HG02610 (cell line): ENCODE data around the gene MED25.

Experiments used
- ATAC-seq: cut with Tn5 transposase; IDR thresholded peaks from one replicate; pipeline ENCODE4 v1.9.1; 2021; ENCODE audit warnings: mild to moderate bottlenecking, moderate library complexity; ENCODE audit not compliant: unreplicated experiment

The MED25 gene

DNA sequence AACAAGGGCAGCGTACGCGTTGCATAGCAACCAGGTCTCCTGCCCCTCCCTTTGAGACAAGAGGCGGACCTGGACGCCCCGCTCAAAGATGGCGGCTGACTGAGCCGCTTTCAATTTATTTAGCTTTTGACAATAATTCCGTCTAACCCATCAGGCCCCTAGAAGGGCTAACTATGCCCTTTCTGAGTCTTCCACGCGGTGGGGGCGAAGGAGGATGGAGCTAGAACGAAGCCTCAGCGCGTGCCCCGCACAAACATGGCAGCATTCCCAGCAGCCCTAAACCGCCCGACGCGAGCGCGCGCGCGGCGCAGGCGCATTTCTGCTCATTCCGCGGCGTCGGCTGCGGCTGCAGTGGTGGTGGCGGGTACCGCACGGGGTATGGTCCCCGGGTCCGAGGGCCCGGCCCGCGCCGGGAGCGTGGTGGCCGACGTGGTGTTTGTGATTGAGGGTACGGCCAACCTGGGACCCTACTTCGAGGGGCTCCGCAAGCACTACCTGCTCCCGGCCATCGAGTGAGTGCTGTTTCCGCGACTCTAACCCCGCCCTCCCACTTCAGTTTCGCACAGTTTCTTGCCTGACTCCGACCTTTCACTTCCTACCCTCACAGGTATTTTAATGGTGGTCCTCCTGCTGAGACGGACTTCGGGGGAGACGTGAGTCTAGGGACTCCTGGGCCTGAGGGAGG is at the start of gene MED25:
Gene MED25 (plus strand): TSS at position 326 of the 685 bp plus-strand sequence. CDS start 53 bp downstream, at position 379.
- ATAC-seq: peak; percentile 59

DNA sequence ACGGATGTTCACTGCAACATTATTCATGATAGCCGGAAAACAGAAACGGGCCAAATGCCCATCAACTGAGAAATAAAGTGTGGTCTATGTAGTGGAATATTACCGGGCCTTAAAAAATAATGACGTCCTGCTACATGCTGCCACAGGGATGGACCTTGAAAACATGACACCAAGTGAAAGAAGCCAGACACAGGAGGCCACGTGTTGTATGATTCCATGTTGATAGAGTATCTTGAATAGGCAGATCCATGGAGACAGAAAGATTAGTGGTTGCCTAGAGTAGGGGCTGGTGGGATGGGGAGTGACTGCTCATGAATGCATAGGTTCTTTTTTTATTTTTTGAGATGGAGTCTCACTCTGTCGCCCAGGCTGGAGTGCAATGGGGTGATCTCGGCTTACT is 47.6 kb upstream of the MED25 start:
- ATAC-seq: no peak

DNA sequence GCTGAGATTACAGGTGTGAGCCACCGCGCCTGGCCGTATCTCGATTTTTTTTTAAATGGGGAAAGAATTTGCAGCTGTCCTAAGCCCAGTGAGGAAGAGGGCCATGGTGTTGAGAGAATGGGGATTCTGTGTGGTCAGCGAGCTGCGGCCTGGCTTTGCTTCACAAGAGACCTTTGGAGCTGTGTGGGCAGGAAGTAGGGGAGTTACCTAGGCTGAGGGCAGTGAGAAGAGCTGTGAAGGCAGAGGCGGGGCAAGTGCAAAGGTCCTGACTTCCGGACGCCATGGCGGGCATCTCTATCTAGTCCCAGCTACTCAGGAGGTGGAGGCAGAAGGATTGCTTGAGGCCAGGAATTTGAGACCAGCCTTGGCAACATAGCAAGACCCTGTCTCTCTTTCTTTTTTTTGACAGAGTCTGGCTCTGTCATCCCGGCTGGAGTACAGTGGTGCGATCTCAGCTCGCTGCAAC is 46.4 kb upstream of the MED25 start:
- no peak for ATAC-seq

DNA sequence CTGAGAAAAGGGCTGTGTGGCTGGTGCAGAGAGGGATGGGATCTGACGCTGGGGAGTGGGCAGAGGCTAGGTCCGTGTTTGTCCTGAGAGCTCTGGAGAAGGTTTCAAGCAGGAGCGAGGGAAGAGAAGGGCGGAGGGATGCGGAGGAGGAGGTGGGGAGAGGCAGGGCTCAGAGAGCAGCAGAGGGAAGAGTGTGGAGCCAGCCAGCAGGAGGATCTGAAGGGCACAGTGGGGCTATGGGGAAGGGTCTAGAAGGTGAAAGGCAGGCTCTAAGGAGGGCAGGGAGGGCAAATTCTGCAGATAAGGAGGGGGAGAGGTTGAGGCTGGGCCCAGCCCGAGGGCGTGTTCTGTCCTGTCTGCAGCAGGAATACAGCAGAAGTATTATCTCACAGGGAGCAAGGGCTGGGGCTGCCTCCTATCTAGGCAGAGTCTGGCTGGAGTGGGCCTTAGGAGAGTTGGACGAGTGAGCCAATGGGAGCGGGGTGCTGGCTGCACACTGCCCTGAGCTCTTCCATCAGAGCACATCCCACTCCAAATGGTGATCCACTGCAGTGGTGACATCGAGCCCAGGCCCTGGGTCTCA is 45.1 kb upstream of the MED25 start:
- no peak for ATAC-seq

DNA sequence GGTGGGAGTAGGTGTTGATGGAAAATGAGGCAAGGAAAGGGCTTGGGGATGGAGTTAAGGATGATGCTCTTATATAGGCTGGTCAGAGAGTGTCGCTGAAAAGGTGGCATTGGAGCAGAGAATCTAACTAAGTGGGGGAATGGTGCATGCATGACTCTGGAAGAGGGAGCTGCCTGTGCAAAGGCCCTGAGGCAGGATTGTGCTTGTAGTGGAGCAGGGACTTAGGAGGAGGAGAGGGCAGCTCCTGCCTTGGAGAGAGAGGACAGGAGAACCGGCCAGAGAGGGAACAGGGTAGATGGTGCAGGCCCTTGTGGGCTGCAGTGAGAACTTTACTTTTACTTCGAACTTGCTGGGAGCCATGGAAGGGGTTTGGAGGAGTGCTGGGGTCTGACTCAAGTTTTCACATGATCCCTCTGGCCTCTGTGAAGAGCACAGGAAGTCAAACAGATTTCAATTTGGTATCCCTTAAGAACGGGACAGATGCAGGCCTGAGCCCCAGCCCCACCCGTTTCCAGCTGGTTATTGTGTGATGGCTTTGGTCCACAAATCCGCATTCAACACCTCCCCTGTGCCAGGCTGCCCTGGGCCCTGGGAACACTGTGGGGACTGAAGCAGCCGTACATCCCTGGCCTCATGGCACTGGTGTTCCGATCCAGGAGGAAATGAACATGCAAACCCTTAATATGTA is 44.3 kb upstream of the MED25 start:
- no peak for ATAC-seq

DNA sequence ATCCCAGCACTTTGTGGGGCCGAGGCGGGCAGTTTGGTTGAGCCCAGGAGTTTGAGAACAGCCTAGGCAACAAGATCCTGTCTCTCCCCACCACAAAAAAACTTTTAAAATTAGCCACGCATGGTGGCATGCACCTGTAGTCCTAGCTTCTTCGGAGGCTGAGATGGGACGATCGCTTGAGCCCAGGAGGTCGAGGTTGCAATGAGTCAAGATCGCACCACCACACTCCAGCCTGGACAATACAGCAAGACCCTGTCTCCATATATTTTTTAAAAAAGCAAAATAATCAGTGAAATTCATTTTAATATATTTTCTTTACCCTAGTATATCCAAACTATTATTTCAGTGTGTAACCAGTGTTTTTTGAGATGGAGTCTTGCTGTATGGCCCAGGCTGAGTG is 43.1 kb upstream of the MED25 start:
- no peak for ATAC-seq

DNA sequence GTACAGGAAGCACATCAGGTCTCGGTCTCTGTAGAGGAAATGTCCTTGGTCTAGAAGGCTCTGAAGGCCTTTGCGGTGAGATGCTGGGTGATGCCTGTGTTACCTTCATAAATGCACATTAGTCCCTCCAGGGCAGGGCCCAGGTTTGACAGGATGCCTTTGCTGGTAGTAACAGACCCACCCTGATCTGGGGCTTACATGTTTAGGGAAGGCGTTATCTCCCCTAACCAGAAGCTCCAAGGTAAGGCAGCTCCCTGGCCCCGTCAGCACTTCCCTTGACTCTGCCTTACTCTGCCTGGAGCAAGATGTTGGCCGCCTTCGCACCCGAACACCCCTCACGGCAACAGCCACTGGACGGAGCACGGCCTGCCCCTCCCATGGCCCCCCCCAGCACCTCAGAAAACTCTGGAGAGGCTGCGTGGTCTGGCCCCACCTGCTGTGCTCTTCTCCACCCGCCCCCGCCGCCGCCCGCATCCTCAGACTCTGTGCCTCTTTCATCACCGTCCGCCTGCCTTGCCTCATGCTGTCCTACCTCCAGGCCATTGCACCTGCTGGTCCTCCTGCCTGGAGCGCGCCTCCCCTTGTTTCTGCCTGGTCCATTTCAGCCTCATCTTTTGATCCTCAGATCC is 42.2 kb upstream of the MED25 start:
- ATAC-seq: no peak

DNA sequence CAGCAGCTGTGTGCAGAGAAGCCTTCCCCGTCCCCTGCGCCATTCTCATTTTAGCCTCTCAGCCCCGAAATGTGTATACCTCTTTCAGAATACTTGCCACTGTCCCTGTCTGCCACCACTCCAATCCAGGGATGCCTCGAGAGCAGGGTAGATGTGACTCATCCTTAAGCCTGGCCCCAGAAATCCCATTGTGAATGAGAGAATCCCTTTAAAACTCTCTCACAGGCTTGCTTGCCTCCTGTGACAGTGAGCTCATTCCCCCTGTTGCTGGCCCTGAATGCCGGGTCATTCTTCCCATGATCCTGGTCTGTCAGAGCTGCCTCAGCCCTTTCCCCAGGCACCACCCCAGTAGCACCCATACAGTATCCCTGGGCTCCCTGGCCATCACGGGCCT is 41.7 kb upstream of the MED25 start:
- ATAC-seq: no peak

DNA sequence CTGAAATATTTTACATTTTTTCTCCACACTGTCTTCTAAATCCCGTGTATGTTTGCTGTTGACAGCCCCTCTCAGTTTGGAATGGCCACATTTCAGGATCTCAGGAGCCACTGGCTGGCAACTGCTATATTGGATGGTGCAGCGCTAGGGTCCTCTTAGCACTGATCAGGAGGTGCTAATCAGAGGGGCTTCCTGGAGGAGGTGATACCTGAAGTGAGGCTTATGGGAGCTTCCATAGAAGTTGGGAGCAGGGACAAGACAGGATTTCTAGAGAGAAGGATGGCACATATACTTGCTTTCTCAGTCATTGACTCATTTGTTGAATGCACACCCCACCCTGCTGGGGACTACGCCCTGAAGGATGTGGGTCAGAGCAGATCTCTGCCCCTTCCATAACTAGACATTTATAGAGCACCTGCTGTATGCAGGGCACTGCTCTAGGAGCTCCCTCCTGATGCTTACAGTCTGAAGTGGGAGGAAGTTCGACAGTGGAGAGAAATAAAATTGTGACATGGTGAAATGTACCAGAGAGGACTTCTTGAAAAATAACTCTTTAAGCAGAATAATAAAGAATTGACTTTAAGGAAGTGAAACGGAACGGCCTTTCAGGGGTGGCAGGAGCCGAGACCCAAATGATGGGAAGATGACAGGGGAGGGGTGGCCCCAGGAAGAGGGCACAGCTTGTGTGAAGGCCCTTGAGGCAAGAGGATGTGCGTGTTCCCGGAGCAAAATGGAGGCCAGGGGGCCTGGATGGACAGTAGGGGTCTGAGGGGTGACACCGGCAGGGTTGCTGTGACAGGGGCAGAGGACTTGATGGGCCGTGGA is 38.1 kb upstream of the MED25 start:
- ATAC-seq: no peak

DNA sequence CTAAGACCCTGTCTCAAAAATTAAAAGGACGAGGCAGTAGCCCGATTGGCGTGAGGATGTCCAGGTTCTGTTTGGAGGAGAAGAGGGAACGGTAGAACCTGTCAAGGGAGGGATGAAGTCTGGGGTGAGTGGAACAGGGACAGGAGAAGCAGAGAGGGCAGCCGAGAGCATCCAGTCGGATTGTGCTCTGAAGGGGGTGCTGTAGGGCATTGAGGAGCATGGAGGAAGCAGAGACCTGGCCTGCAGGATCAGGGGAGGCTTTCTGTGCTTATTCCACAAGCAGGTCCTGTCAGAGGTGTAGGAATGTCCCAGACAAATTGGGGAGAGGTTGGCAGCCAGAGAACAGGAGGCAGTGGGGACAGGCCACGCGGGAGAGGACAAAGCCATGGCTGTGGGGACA is 37.2 kb upstream of the MED25 start:
- ATAC-seq: no peak

DNA sequence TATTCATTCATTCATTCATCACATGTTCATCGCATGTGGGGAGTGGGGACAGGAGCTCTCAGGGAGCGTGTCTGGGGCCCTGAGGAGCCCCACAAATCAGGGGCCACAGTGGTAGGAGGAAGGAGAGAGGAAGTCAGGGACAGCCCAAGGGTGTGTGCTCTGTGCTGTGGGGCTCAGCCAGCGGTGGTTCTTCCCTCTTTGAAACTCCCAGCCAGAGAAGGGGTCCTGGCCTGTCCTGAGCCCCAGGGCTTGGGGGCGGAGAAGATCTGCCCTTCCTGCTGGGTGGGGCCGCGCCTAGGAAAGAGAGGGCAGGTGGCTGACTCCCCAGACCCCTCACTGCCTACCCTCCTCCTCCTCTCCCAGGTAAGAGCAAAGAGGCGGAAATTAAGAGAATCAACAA is 36.7 kb upstream of the MED25 start:
- ATAC-seq: no peak

DNA sequence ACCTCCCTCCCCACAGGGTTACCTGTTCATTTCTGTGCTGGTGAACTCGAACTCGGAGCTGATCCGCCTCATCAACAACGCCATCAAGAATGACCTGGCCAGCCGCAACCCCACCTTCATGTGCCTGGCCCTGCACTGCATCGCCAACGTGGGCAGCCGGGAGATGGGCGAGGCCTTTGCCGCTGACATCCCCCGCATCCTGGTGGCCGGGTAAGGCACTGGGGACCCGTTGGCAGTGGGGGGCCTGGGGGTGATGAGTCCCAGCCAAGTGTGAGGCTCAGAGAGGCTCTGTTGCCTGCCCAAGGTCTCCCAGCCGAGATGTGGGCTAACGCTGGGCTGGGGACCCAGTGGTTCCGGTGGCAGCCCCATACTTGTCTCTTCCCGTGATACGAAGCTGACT is 35.6 kb upstream of the MED25 start:
- ATAC-seq: no peak

DNA sequence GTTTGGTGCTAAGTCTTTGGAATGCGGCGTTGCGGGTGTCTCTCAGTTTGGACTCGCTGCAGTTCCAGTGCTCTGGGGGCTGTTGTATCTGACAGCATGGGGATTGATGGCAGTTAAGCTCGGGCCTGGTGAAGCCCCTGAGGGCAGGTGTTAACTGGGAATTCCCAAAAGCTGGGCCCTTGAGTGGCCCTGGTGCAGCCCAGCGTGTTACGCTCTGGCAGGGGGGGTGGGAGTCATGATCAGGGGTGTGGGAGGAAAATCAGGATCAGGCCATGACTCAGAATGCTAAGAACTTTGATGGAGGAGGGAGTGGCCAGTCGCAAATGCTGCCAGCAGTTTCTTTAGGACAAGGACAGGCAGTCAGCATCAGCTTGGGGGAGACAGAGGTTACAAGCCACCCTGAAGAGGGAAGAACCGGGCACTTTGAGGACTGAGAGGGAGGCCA is 31.7 kb upstream of the MED25 start:
- no peak for ATAC-seq

DNA sequence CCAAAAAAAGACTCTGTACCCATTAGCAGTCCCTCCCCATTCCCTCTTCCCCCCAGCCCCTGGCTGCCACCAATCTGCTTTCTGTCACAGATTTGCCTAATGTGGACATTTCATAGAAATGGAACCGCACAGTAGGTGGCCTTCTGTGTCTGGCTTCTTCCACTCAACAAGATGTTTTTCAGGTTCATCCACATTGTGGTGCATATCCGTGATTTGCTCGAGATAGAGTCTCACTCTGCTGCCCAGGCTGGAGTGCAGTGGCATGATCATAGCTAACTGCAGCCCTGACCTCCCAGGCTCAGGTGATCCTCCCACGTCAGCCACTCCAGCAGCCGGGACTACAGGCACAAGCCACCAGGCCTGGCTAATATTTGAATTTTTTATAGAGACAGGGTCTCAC is 30.3 kb upstream of the MED25 start:
- no peak for ATAC-seq

DNA sequence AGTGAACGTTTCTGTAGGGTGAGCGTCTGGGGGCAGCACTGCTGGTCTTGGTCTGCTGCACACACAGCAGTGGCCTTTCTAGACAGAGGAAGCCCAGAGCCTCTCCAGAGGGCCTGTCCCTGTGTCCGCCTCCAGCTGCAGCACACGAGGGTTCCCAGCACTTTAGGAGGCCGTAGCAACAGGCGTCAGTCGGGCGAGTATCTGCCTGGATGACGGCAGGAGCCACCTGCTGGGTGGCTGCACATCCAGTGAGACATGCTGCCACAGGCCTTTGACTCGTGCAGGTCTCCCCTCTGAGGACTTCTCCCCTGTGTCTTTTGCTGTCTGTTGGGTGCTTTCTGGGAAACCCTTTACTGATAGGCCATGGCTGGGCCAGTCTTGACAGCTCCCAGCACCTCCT is 29.2 kb upstream of the MED25 start:
- no peak for ATAC-seq

DNA sequence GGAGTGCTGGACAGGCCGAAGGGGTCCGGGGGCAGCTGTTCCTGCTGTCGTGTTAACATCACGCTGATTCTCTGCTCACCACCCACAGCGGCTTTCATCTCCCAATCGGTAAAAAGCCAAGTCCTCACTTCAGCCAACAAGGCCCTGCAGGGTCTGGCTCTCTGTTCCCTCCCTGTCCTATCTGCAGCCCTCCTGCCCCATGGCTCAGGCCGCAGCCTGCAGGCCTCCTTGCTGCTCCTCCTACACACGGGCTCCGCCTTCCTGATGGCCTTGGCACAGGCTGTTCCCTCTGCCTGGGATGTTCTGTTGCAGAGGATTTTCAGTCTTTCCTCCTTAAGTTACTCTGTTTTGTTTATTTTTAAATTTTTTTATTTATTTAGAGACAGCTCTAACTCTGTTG is 27.2 kb upstream of the MED25 start:
- ATAC-seq: no peak

DNA sequence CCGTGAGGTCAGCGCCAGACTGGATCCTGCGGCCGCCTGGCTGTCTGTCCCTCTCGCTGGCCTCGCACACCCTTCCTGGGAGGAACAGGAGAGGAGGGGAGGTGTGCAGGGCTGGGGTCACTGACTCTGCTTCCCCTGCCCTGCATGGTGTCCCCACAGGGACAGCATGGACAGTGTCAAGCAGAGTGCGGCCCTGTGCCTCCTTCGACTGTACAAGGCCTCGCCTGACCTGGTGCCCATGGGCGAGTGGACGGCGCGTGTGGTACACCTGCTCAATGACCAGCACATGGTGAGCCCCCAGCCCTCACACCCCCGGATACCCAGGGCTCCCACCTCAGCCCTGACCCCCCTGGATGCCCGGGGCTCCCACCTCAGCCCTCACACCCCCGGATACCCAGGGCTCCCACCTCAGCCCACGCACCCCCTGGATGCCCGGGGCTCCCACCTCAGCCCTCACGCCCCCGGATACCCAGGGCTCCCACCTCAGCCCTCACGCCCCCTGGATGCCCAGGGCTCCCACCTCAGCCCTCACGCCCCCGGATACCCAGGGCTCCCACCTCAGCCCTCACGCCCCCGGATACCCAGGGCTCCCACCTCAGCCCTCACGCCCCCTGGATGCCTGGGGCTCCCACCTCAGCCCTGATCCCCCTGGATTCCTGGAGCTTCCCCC is 26.2 kb upstream of the MED25 start:
- ATAC-seq: no peak

DNA sequence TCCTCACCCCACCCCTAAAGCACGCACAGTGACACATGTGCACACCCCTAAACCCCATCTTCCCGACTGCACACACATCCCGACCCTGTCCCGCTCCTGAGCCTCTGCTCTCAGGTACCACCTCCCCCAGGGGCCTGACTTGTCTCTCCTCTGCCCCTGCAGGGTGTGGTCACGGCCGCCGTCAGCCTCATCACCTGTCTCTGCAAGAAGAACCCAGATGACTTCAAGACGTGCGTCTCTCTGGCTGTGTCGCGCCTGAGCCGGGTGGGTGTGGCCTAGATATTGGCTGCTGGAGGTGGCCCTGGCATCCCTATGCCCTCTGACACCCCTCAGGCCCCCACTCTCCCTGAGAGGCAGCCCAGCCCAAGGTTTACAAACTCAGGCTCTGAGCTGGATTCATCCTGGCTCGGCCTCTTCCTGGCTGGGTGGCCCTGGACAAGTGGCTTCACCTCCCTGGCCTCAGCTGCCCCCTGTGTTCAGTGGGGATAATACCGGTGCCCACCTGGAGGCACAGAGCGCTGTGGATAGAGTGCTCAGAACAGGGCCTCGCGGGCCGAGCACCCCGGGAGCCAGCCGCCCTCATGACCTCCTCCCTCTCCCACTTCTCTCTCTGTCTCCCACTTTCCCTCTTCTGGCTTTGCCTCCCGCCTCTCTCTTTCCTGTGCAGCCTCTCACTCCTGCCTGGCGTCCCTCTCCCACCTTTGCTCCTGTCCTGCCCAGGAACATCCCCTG is 25.1 kb upstream of the MED25 start:
- no peak for ATAC-seq

DNA sequence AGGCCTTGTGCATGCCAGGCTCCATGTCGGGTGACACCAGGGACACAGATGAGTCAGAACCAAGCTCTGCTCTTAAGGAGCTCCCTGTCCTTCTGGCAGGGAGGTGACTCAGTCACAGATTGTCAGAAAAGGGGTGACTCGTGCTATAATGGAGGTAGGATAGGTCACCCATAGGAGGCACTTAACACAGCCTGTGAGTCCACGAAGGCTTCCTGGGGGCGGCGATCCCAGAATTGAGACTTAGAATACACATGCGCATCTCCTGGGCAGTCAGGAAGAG is 24.6 kb upstream of the MED25 start:
- no peak for ATAC-seq

DNA sequence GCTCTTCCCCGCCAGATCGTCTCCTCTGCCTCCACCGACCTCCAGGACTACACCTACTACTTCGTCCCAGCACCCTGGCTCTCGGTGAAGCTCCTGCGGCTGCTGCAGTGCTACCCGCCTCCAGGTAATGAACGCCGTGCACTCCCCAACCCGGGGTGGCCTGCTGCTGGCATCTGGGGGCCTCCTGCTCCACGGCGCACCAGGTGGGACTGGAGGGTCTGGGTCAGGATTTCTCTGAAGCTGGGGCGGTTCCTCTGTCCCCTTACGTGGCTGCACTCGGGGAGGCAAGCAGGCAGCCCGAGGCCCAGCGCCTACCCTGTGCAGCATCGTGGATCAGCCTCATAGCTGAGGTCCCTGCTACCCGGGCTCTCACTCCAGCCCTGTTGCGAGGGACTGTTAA is 22.5 kb upstream of the MED25 start:
- ATAC-seq: no peak
